K562 (cell line): Measurements from ENCODE around the gene LRRC57. TPM values are rescaled to one million over a fixed set of nuclear protein-coding genes. Genes with fewer than 3 reads are reported as not detected.

Experiments used
- BRD9 ChIP-seq: fragments of 450-650 bp; IDR thresholded peaks from 2 replicates; pipeline ENCODE4 v1.6.1; 2018; ENCODE audit warnings: low read depth; ENCODE audit not compliant: partially characterized antibody
- C11orf30 ChIP-seq: fragments of 450-650 bp; IDR thresholded peaks from 2 replicates; pipeline ENCODE4 v1.6.1; 2016; ENCODE audit warnings: low read depth, mild to moderate bottlenecking
- CREB1 ChIP-seq, 2 experiments: sonication (generic) in 1 of 2; formaldehyde crosslinking in 1 of 2; IDR thresholded peaks; 2 replicates each; pipeline versions ENCODE4 v1.6.1 to v1.8.0; 2012 to 2022; ENCODE audit warnings: inconsistent platforms in 1 of 2, mild to moderate bottlenecking in 1 of 2, missing genetic modification reagents in 1 of 2, moderate library complexity in 1 of 2
- FOXJ2 ChIP-seq: fragments of 200-800 bp; sonication (Bioruptor generic); IDR thresholded peaks from 2 replicates; pipeline ENCODE4 v1.6.1; 2016; ENCODE audit warnings: missing genetic modification characterization, missing compliant biosample characterization
- HDAC3 ChIP-seq: fragments of 450-650 bp; IDR thresholded peaks from 2 replicates; pipeline ENCODE4 v1.6.1; 2018; ENCODE audit warnings: borderline replicate concordance, mild to moderate bottlenecking, moderate library complexity; ENCODE audit not compliant: partially characterized antibody
- KAT2B ChIP-seq: IDR thresholded peaks from one replicate; pipeline ENCODE4 v1.6.1; 2012; ENCODE audit warnings: low read depth, mild to moderate bottlenecking, control low read depth, inconsistent platforms, low read length, moderate library complexity
- MXD1 ChIP-seq: fragments of 250-450 bp; sonication (Bioruptor Pico); IDR thresholded peaks from 2 replicates; pipeline ENCODE4 v1.8.0; 2021; ENCODE audit warnings: borderline replicate concordance, mild to moderate bottlenecking, moderate library complexity; ENCODE audit not compliant: poor library complexity, severe bottlenecking
- MYNN ChIP-seq, 2 experiments: sonication (generic); formaldehyde crosslinking in 1 of 2; IDR thresholded peaks; 2 replicates each; pipeline versions ENCODE4 v1.5.0 to v1.6.1; 2016 to 2020; ENCODE audit warnings: antibody characterized with exemption in 1 of 2, missing genetic modification reagents in 1 of 2
- NUFIP1 ChIP-seq: fragments of 450-650 bp; IDR thresholded peaks from 2 replicates; pipeline ENCODE4 v1.6.1; 2018; ENCODE audit not compliant: partially characterized antibody
- POLR2B ChIP-seq: fragments of 450-650 bp; IDR thresholded peaks from 2 replicates; pipeline ENCODE4 v1.6.1; 2018; ENCODE audit warnings: low read depth; ENCODE audit not compliant: partially characterized antibody
- SP1 ChIP-seq: sonication (generic); formaldehyde crosslinking; IDR thresholded peaks from 2 replicates; pipeline ENCODE4 v1.8.1; 2022; ENCODE audit warnings: mild to moderate bottlenecking, missing genetic modification reagents
- THAP12 ChIP-seq: fragments of 250-450 bp; sonication (Bioruptor Pico); IDR thresholded peaks from 2 replicates; pipeline ENCODE4 v1.9.0; 2021; ENCODE audit warnings: mild to moderate bottlenecking, inconsistent platforms
- polyA plus RNA-seq, 8 experiments: library from polyadenylated mRNA; depleted of rRNA in 4 of 8; stranded (reverse) in 5 of 8; unstranded in 3 of 8; fragments of >200 nt; fragmentation: Nextera tagmentation in 2 of 8; fragmentation: Illumina TruSeq in 1 of 8; extraction: Ambion mirVana in 2 of 8; extraction: Trizol in 1 of 8; gene quantifications; 2 replicates each; pipeline versions ENCODE4 v1.2.1 to v1.2.3, GENCODE V29; 2011 to 2014; ENCODE audit warnings: inconsistent platforms in 1 of 8, missing spikeins in 1 of 8
- total RNA-seq, 7 experiments: library from RNA; depleted of rRNA in 6 of 7; stranded (reverse); fragments of >200 nt in 6 of 7; fragmentation: Illumina TruSeq in 2 of 7; extraction: Trizol in 2 of 7; gene quantifications; 2 replicates each; pipeline versions ENCODE4 v1.2.1 to v1.2.3, GENCODE V29; 2011 to 2021; ENCODE audit warnings: low replicate concordance in 1 of 7
- TF ChIP-seq, protein P1 (sequence below), 2 experiments: IDR thresholded peaks in 1 of 2; conservative IDR thresholded peaks in 1 of 2; 2 replicates each; pipeline ENCODE4 v1.6.1; 2016; ENCODE audit warnings: low read depth in 2 of 2, mild to moderate bottlenecking in 1 of 2, missing compliant biosample characterization in 1 of 2, missing genetic modification characterization in 1 of 2, moderate library complexity in 1 of 2
- TF ChIP-seq, protein P2 (sequence below), 3 experiments: IDR thresholded peaks in 2 of 3; conservative IDR thresholded peaks in 1 of 3; 2 replicates each; pipeline ENCODE4 v1.5.1; 2011 to 2012; ENCODE audit warnings: low read length in 3 of 3, mild to moderate bottlenecking in 3 of 3, control low read depth in 2 of 3, improper control_type of control experiment in 1 of 3, inconsistent platforms in 1 of 3, low read depth in 1 of 3, mixed read lengths in 1 of 3, moderate library complexity in 1 of 3; ENCODE audit not compliant: insufficient read depth in 2 of 3
- TF ChIP-seq, protein P3 (sequence below): fragments of 450-650 bp; conservative IDR thresholded peaks from 2 replicates; pipeline ENCODE4 v1.6.1; 2016; ENCODE audit warnings: missing genetic modification characterization, low read depth, mild to moderate bottlenecking, missing compliant biosample characterization, moderate library complexity

Gene LRRC57
- total and polyA plus RNA-seq, 9 of the 15 experiments (the other 6 are each of a cell fraction or from before 2014, with no cell fraction given): 3.9 to 20.4 (median 14.8) TPM

- TF ChIP-seq MYNN (IDR thresholded peaks at IDR 0.05): 0 out of 2 replicates have a peak, but pooled peaks have one; percentile 22
- TF ChIP-seq MYNN (CRISPR knock-in tag; IDR thresholded peaks at IDR 0.05): no peak
- TF ChIP-seq BRD9: peak; percentile 23
- TF ChIP-seq POLR2B: peak; percentile 81
- no peak for TF ChIP-seq MXD1 (CRISPR knock-in tag)
- TF ChIP-seq, protein P1, sequence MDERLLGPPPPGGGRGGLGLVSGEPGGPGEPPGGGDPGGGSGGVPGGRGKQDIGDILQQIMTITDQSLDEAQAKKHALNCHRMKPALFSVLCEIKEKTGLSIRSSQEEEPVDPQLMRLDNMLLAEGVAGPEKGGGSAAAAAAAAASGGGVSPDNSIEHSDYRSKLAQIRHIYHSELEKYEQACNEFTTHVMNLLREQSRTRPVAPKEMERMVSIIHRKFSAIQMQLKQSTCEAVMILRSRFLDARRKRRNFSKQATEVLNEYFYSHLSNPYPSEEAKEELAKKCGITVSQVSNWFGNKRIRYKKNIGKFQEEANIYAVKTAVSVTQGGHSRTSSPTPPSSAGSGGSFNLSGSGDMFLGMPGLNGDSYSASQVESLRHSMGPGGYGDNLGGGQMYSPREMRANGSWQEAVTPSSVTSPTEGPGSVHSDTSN (CRISPR knock-in tag; IDR thresholded peaks at IDR 0.05; ENCODE audit: low read depth): no peak
- TF ChIP-seq, protein P1 (tag; conservative IDR thresholded peaks at IDR 0.05; ENCODE audit: low read depth): no peak
- TF ChIP-seq, protein P2, sequence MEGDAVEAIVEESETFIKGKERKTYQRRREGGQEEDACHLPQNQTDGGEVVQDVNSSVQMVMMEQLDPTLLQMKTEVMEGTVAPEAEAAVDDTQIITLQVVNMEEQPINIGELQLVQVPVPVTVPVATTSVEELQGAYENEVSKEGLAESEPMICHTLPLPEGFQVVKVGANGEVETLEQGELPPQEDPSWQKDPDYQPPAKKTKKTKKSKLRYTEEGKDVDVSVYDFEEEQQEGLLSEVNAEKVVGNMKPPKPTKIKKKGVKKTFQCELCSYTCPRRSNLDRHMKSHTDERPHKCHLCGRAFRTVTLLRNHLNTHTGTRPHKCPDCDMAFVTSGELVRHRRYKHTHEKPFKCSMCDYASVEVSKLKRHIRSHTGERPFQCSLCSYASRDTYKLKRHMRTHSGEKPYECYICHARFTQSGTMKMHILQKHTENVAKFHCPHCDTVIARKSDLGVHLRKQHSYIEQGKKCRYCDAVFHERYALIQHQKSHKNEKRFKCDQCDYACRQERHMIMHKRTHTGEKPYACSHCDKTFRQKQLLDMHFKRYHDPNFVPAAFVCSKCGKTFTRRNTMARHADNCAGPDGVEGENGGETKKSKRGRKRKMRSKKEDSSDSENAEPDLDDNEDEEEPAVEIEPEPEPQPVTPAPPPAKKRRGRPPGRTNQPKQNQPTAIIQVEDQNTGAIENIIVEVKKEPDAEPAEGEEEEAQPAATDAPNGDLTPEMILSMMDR (IDR thresholded peaks at IDR 0.05 in 2 of 3, conservative IDR thresholded peaks at IDR 0.05 in 1 of 3; ENCODE audit: insufficient read depth in 2 of 3, low read depth in 1 of 3, low read length in 3 of 3): peak in 2 of 3 experiments; percentile 29 to 40; a peak in 4 of 6 replicates
- TF ChIP-seq HDAC3: peak; percentile 56
- peak; percentile 78; the same call in 1 of the 2 replicates for TF ChIP-seq FOXJ2 (tag)
- TF ChIP-seq, protein P3, sequence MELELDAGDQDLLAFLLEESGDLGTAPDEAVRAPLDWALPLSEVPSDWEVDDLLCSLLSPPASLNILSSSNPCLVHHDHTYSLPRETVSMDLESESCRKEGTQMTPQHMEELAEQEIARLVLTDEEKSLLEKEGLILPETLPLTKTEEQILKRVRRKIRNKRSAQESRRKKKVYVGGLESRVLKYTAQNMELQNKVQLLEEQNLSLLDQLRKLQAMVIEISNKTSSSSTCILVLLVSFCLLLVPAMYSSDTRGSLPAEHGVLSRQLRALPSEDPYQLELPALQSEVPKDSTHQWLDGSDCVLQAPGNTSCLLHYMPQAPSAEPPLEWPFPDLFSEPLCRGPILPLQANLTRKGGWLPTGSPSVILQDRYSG (tag): peak; percentile 56; the same call in 1 of the 2 replicates
- peak; percentile 75; the same call in 1 of the 2 replicates for TF ChIP-seq SP1 (CRISPR knock-in tag)
- TF ChIP-seq KAT2B: no peak
- TF ChIP-seq NUFIP1: no peak
- peak; percentile 8; the same call in 1 of the 2 replicates for TF ChIP-seq THAP12 (CRISPR knock-in tag)
- peak; percentile 75 for TF ChIP-seq C11orf30
- peak; percentile 93 for TF ChIP-seq CREB1 (IDR thresholded peaks at IDR 0.05)
- peak; percentile 95 for TF ChIP-seq CREB1 (CRISPR knock-in tag; IDR thresholded peaks at IDR 0.05)
Observed at GRCh38 chr15:42490671-42491538, 57.7 kb downstream of the LRRC57 start, which contains the start of gene ZNF106 (continued).
